Neural progenitor cell (in vitro differentiated cells): ENCODE measurements around the gene TRIM47.

ENCODE experiments used
- EZH2 ChIP-seq: fragments of 200-600 bp; sonication (generic); IDR thresholded peaks from 2 replicates; pipeline ENCODE4 v1.6.1; 2017; ENCODE audit warnings: antibody characterized with exemption, mild to moderate bottlenecking, moderate library complexity
- TF ChIP-seq, protein P1 (sequence below): fragments of 200-600 bp; sonication (generic); IDR thresholded peaks from 2 replicates; pipeline ENCODE4 v1.5.1; 2017; ENCODE audit warnings: antibody characterized with exemption, mild to moderate bottlenecking

DNA sequence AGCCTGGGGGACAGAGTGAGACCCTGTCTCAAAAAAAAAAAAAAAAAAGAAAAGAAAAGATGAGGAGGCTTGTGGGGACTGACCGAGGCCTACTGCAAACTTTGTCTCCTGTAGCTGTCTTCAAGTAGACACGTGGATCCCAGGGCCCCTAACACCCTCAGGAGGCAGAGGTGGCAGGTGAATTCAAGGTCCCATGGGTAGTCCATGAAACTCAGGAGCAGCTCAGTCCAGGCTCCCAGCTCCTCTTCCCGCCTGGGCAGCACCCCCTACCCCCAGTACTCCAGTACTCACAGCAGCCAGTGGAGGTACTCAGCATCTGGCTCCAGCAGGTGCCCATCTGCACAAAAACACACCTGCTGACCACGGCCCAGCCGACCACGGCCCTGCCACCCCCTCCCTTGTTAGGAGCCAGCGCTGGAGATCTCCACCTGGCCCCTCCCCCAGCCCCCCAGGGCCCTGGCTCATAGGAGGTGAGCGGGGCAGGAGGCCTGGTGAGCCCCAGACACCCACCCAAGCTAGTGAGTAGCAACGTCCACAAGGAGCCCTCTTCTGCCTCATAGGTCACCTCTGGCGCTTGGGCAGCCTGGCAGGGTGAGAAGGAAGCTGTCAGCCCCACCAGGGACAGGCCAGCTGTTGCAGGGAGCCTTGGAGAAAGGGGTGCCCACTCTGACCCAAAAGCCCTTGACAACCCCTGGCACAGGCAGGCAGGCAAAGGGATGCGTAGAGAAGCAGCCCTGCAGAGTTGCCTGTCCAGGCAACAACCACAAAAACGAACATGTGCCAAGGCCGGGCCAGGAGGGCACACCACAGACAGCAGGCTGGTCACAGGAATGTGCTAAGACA lies 22.5 kb upstream of the TRIM47 start:
- TF ChIP-seq EZH2 = no peak
- TF ChIP-seq, protein P1, sequence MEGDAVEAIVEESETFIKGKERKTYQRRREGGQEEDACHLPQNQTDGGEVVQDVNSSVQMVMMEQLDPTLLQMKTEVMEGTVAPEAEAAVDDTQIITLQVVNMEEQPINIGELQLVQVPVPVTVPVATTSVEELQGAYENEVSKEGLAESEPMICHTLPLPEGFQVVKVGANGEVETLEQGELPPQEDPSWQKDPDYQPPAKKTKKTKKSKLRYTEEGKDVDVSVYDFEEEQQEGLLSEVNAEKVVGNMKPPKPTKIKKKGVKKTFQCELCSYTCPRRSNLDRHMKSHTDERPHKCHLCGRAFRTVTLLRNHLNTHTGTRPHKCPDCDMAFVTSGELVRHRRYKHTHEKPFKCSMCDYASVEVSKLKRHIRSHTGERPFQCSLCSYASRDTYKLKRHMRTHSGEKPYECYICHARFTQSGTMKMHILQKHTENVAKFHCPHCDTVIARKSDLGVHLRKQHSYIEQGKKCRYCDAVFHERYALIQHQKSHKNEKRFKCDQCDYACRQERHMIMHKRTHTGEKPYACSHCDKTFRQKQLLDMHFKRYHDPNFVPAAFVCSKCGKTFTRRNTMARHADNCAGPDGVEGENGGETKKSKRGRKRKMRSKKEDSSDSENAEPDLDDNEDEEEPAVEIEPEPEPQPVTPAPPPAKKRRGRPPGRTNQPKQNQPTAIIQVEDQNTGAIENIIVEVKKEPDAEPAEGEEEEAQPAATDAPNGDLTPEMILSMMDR = no peak
